ENCODE data around the gene MAGEA11.
"Not testable (repeated sequence)": the region's sequence is repeated elsewhere in the genome, so short reads cannot be mapped to it uniquely, and the experiment has no call there.

Gene MAGEA11

DNA sequence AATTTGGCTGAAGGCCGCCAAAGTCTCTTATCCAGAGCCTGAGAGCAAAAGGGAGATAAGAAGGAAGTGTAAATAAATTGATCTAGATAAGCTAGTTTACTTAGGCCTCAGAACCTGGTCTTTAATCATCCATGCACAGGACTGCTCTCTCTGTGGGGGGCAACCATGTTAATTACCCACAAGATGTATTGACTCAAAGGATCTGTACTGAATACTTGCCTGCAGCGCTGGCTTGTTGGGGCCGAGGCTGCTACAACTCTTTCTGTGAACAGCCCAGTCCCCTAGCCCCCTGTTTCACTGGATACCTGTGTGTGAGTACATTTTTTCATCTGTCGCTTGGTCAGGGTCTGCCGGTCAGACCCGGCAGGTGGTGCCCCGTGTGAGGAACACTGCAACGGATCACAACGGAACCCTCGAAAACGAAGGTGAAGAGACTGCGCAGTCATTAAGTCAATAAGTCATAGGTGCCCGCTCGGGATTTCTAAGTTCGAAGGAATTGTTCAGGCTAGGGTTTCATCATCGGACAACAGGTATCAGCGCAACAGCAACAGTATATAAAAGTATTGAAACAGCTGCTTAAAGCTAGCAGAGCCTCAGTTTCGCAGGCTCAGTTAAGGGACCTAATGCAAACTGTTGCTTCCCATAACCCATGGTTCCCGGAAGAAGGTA, 8.3 kb downstream of the MAGEA11 start:
- no peak for DNase-seq

DNA sequence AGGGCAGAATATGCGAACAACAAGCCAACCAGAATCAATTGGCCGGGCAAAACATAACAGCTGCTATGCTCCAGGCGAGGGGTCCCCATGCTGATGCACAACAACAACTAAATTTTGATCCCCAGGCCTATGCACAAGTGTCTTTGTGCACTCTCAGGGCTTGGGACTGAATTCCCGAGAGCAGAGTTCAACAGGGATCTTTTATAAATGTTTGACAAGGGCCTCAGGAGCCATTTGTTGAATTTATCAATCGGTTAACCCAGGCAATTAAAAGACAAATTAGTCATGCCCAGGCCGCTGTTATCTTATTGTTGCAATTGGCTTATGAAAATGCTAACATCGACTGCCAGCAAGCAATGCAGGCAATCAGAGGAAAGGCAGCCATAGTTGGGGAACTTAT, 9.4 kb downstream of the MAGEA11 start:
- DNase-seq = not testable (repeated sequence)

DNA sequence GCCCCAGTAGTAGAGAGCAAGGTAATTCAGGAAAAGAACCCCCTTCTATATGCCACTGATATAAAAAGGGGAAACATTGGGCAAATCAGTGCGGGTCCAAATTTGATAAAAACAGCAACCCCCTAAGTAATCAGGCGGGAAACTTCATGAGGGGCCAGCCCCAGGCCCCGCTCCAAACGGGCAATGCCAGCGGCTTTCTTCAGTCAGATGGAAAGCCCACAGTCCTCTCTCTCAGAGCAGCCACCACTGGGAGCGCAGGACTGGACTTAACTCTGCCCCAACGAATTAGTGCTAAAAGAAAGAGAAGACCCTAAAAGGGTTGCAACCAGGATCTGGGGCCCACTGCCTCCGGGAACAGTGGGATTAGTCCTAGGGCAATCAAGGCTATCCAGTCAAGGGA, 9.9 kb downstream of the MAGEA11 start:
- DNase-seq = no peak

DNA sequence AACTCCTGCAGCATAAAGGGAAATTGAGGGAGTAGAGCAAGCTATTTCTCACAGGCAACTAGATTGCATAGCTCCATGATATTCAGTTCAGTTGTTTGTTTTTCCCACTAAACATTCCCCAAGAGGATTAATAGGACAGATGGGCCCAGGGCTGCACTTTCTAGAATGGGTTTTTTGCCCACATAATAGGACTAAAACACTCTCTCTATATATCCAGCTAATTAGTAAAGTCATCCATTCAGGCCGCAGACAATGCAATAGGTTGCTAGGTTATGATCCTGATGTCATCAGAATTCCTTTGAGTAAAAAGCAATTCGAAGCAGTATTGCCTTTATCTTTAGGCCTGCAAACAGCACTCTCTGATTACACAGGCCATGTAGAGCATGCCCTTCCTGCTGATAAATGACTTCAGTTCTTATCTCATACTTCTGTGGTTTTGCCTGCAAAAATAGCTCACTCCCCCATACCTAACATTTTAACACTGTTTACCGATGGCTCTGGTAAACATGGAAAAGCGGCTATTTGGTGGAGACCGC, 11.8 kb downstream of the MAGEA11 start:
- not testable (repeated sequence) for DNase-seq

DNA sequence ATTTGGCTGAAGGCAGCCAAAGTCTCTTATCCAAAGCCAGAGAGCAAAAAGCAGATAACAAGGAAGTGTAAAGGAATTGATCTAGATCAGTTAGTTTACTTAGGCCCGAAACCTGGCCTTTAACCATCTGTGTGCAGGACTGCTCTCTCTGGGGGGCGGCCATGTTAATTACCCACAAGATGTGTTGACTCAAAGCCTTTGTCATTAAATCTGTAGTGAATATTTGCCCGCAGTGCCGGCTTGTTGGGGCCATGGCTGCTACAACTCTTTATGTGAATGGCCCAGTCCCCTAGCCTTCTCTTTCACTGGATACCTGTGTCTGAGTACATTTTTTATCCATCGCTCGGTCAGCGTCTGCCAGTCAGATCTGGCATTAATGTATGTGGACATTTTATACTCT, 15.4 kb downstream of the MAGEA11 start:
- DNase-seq = not testable (repeated sequence)

DNA sequence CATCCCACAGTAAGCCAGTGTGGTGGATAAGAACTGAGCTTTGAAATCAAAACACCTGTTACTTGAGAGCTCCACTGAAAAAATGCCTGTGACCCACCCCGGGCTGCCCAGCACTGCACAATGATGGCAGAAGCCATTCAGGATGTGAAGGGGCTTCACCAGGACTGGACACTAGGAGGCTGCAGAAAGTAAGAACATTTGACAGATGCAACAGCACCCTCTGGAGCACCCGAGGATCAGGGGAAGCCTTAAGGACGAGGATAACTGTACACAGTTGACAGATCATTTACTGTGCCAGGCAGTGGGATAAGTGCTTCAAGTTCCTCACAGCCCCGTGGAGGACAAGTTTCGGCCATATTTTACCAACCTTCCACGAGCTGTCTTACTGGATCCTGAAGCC, 30.4 kb downstream of the MAGEA11 start:
- DNase-seq = not testable (repeated sequence)

DNA sequence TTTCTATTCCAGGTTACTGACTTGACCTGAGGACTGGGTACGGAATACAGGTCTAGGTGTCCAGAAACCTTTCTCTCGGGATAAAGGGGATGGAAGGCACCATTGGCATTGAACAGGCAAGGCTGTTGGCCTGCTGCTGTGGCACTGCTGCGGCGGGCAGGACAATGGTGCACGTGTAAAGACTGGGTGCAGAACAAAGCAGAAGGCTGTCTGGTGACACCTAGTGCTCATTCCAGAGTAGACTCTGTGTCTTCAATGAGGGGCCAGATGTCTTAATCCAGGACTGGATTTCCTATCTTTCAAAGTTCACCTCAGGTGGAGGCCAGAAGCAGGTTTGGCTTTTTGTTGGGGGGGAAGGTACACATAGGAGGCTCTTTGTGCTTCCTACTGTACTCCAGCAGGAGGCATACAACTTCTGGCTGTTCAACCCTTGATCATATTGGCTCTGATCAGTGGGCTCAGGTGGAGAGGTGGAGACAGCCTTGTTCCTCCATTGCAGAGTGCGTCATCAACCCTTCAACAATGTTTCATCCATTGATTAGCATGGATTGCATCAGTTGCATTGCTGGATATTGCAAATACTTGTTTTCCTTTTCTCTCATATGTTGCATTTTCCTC, 34.6 kb downstream of the MAGEA11 start:
- not testable (repeated sequence) for DNase-seq

DNA sequence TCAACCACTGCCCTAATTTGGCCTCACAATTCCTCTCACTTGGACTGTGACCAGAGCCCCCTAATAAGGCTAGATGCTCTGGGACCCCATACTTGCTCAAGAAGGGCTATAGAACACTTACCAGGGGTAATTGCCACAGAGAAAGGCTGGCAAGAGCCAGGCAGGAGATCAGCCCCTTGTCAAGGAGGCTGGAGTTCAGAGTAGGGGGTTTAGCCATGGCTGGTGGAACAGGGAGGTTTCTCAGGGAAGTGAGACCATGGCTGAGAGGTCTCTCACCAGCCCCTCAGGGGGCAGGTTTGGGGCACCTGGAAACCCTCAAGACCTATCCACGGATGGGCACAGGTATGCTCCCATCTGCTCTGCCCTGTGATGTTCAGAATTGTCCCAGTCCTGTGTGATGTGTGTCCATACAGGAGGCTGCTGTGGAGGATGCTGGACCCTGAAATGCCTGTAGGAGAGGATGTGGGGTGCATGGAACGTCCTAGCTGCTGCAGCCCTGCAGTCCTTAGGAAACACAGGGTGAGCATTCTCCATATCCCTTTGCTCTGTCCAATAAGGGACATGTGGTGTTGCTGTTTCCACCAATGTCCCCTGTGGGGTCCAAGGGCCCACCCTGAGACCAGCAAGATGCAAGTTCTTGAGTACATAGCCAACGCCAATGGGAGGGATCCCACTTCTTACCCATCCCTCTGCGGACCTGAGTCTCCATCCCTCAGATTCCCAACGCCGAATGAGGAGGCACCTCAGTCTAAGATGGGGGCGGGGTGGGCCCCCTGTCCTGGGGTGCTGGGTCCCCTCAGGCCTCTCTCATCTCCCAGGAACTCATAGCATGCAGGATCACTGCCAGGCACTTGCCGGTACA, 45.6 kb downstream of the MAGEA11 start:
- DNase-seq = no peak

DNA sequence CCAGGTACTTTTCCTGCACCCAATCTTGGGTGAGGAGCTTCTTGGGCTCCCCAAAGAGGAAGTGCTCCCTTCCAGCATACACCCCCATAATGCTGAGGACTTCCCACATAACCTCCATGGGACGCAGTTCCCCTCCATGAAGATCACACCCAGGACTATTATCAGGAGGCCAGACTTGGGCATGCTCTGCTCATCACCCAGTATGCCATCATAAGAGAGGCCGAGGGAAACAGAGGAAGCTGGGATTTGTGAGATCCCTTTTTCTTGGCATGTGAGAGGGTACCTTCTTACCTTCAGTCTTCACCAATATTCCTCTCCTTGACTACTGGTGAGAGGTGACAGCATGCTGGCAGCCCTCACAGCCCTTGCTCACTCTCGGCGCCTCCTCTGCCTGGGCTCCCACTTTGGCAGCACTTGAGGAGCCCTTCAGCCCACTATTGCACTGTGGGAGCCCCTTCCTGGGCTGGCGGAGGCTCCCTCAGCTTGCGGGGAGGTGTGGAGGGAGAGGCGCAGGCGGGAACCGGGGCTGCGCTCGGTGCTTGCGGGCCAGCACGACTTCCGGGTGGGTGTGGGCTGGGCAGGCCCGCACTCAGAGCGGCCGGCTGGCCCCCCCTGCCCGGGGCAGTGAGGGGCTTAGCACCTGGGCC, 46.3 kb downstream of the MAGEA11 start:
- no peak for DNase-seq

DNA sequence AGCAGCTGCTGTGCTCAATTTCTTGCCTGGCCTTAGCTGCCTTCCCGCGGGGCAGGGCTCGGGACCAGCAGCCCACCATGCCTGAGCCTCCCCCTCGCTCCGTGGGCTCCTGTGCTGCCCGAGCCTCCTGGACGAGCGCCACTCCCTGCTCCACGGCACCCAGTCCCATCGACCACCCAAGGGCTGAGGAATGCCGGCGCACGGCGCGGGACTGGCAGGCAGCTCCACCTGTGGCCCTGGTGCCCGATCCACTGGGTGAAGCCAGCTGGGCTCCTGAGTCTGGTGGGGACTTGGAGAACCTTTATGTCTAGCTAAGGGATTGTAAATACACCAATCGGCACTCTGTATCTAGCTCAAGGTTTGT, 46.8 kb downstream of the MAGEA11 start:
- DNase-seq = not testable (repeated sequence)

DNA sequence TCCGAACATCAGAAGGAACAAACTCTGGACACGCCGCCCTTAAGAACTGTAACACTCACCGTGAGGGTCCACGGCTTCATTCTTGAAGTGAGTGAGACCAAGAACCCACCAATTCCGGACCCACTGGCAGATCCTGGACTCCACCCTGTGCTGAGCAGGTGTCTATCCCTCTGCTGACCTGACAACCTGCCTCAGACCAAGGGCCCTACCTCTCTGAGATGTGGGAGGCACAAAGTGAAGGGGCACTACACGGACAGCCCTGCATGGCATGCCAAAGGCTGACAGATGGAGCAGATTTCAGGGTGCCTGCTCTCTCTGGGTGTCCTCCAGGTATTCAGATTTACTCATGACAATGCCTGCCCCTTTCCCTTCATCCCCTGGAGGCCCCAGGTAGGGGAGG, 48.0 kb downstream of the MAGEA11 start:
- no peak for DNase-seq

DNA sequence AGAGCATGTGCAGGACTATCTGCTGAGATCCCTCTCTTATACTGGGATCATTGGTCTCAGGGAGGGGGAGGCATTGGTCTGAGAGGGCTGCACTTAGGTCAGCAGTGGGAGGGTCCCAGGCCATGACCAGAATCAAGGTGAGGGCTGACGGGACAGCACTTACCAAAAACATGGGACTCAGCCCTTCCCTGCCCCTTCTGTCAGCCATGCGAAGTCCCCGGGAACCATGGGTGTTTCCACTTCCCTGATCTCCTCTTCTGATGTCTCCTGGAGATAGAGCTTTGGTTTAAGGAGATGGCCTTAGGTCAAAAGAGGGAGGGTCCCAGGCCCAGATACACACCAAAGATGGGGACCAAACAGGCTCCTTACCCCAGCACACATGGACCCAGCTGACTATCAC, 49.1 kb downstream of the MAGEA11 start:
- DNase-seq = no peak

DNA sequence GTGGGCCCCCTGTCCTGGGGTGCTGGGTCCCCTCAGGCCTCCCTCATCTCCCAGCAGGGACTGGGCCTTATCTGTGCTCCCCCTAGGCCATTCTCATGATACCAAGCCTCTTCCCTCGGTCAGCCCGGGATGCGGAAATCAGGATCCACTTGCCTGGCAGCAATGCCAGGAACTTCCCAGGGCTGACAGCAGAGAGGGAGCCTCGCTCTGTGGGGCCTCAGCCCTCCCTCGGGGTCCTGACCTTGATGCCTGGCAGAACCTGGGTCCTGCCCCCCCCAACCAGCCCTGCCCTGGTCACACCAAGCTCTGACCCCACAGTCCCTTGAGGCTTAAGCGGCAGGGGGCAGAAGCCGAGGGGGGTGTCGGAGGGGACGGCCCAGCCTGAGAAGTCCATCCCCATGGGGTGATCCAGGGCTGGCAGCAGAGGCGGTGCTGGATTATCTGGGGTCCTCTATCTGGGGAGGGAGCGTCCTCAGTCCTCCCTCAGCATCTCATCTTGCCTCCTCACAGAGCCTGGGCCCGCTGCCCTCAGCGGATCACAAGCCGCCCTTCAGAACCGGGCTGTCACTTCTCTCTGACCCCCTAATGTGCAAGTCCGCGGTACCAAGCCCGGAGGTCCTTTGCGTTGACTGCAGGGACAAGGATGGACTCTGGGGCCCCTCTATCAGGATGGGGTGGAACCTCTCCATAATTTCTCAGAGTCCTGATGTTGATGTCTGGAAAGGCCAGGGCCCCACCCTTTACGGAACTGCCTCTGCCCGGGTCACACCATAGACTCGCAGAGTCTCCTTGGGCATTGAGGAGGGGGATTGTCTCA, 50.2 kb downstream of the MAGEA11 start:
- DNase-seq = not testable (repeated sequence)

DNA sequence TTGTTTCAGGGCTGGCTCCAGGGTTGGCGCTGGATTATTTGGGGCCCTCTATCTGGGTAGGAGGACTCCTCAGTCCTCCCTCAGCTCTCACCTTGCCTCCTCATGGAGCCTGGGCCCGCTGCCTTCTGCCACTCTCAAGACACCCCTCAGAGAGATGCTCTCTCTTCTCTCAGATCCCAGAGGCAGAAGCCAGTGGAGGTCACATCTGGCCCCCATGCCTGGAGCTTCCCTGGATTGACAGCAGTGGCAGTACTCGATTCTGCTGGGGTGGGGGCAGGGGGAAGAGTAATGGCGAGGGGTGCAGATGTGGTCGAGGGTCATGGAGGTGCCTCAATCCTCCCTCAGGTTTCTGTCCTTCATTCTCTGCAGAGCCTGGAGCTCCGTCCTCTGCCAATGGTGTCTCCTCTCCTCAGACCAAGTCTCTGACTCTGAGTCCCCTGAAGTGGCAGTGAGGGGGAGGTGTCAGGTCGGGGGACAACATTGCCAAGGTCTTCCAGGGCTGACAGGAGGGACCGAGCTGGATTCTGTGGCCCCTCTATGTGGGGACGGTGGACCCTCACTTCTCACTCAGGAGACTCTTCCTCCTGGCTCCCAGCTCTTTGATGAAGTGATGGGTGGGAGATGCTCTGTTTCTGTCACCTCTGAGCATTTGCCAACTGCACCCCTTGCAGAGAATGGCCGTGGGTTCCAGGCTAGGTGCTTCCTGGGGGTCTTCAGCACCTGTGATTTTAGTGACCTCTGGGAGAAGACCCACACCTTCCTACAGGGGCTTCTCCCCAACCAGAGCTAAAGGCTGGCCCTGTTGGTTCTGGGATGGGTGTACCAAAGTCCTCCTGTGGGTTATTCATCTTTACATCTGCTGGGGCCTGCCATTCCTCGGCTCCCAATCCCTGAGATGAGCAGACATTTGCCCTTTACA, 51.1 kb downstream of the MAGEA11 start:
- DNase-seq = no peak
